ENCODE data around the gene ZNF148.

The ZNF148 gene

DNA sequence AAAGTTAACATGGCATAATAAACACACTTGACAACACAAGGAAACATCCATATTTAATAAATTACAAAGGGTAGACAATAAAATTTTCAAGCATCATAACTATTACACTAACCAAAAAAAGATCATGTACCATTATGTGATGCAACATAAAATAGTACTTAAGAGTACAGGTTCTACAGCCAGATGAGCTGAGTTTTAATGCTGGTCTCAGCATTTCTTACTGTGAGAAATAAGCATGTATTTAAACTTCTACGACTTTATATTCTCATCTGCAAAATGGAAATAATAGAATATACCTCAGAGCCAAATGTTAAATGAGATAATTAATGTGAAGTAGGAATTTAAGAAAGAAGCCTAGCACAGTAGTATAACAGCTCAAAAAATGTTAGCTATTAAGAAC, 128.9 kb downstream of the ZNF148 start:
- peaks cover 0 to 8% of the 10 kb centered on the region in 2 donors for H3K9me3 Mint-ChIP-seq
- H3K27me3 Mint-ChIP-seq: no peaks in the 10 kb centered on the region
- no peak for ATAC-seq
- no peaks in the 10 kb centered on the region for H3K4me1 Mint-ChIP-seq
- no peak overlapping the region for H3K4me3 Mint-ChIP-seq
- no peak for DNase-seq
- H3K27ac Mint-ChIP-seq: no peak overlapping the region

DNA sequence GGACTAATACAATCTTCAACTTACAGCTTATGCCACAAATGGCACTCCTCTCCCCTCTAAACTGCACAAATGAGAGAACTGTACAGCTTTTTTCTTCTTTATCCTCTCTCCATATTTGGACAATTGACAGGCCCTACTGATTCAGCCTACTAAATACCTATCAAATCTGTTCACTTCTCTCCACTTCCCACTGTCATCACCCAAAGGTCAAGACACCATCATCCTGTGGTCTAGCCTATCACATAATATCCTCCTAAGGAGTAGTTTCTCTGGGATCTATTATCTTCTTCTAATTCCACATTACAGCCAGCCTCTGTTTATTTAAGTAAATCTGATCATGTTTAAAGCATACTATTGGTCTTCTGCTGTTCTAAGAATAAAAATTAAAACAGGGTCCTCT, 129.6 kb downstream of the ZNF148 start:
- no peak for ATAC-seq
- no peaks in the 10 kb centered on the region for H3K4me1 Mint-ChIP-seq
- peak overlapping the region in 1 of 2 donors; percentile 70 for H3K27ac Mint-ChIP-seq
- H3K4me3 Mint-ChIP-seq: no peak overlapping the region
- peaks cover 0 to 8% of the 10 kb centered on the region in 2 donors for H3K9me3 Mint-ChIP-seq
- no peak for DNase-seq
- H3K27me3 Mint-ChIP-seq: no peaks in the 10 kb centered on the region

DNA sequence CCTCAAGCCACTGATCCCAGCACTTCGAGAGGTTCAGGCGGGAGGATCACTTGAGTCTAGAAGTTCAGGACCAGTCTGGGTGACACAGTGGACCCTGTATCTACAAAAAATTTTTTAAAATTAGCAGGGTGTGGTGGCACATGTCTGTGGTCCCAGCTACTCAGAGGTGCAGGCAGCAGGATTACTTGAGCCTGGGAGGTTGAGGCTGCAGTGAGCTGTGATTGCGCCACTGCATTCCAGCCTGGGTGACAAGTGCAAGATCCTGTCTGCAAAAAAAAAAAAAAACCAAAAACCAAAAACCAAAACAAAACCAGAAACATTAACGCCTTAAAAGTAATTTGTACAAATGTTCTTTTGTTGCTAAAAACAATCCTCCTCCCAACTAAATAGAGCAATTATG, 134.6 kb downstream of the ZNF148 start:
- DNase-seq (no peak), ATAC-seq (no peak)
- no peaks in the 10 kb centered on the region for H3K27me3 Mint-ChIP-seq
- no peak overlapping the region for H3K4me3 Mint-ChIP-seq
- no peaks in the 10 kb centered on the region for H3K4me1 Mint-ChIP-seq
- peaks cover 0 to 10% of the 10 kb centered on the region in 2 donors for H3K9me3 Mint-ChIP-seq
- no peak overlapping the region for H3K27ac Mint-ChIP-seq

DNA sequence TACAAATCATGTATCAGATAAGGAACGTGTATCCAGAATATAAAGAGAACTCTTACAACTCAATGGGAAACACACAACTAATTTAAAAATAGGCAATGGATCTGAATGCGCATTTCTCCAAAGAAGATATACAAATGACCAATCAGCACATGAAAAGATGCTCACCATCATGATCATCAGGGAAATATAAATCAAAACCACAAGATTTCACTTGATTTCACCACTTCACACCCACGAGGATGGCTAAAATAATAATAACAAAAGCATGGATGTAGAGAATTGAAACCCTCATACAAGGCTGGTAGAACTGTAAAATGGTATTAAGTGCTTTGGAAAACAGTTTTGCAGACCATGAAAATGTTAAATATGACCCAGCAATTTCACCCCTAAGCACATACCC, 135.9 kb downstream of the ZNF148 start:
- no peaks in the 10 kb centered on the region for H3K4me1 Mint-ChIP-seq
- ATAC-seq (no peak), DNase-seq (no peak)
- no peak overlapping the region for H3K27ac Mint-ChIP-seq
- no peak overlapping the region for H3K4me3 Mint-ChIP-seq
- H3K9me3 Mint-ChIP-seq: peaks cover 0 to 6% of the 10 kb centered on the region in 2 donors
- H3K27me3 Mint-ChIP-seq: no peaks in the 10 kb centered on the region

DNA sequence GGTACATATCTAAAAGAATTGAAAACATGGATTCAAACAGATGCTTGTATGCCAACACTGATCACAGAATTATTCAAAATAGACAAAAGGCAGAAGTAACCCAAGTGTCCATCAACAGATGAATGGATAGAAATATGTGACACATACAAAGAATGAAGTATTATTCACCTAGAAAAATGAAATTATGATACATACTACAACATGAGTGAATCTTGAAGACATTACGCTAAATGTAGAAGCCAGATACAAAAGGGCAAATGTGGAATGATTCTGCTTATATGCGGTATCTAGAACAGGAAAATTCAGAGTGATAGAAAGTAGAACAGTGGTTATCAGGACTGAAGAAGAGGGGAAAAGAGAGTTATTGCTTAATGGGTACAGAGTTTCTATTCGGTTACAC, 136.4 kb downstream of the ZNF148 start:
- ATAC-seq (no peak), DNase-seq (no peak)
- no peak overlapping the region for H3K4me3 Mint-ChIP-seq
- no peak overlapping the region for H3K27ac Mint-ChIP-seq
- H3K4me1 Mint-ChIP-seq: no peaks in the 10 kb centered on the region
- no peaks in the 10 kb centered on the region for H3K27me3 Mint-ChIP-seq
- peaks cover 0 to 6% of the 10 kb centered on the region in 2 donors for H3K9me3 Mint-ChIP-seq

DNA sequence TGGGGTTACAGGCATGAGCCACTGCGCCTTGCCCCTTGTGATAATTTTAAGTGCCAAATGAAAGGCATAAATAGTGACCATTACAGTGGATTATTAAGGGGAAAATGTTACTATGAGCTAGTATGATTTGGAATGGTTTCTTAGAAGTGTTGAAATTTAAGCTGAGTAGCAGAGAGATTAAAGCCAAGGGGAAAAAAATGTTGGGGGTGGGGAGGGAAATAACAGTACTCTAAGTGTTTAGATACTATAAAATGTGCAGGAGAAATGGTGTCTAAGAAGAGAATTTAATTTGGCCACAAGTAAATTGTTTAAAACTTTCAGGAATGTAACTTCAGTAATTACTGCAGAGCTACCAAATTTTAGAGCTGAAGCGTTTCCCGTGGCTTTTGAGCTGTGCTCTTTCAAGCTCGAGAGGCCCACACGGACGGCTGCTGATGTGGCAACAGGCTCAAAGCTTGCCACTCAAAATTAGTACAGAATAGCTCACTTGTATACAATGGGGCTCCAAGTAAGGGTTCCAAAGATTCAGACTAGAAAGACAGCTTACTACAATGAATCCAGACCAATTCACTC, 138.7 kb downstream of the ZNF148 start:
- no peak for DNase-seq
- no peak overlapping the region for H3K27ac Mint-ChIP-seq
- H3K4me3 Mint-ChIP-seq: no peak overlapping the region
- H3K9me3 Mint-ChIP-seq: peaks cover 0 to 6% of the 10 kb centered on the region in 2 donors
- no peak for ATAC-seq
- no peaks in the 10 kb centered on the region for H3K27me3 Mint-ChIP-seq
- H3K4me1 Mint-ChIP-seq: peaks cover 12% of the 10 kb centered on the region

DNA sequence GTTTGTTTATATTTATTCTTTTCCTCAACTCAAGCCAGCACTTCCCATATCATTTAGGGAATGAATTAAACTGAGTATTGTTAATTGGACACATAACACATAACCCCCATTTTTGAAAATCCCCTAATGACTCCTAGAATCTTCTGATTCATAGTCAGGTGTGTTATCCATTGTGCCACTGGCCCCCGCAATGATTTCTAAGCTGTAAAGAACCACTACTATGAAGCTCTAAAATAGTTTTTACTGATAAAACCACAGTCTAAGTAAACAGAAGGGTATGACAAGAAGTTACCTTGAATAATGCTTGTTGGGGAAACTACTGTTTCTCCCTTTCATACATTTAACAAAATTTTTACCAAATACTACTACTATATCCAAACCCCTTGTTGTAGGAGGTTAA, 140.3 kb downstream of the ZNF148 start:
- Mint-ChIP-seq H3K27ac (no peak overlapping the region), H3K9me3 (peaks cover 0 to 6% of the 10 kb centered on the region in 2 donors), H3K27me3 (no peaks in the 10 kb centered on the region), H3K4me3 (no peak overlapping the region), H3K4me1 (peaks cover 12% of the 10 kb centered on the region)
- ATAC-seq (no peak), DNase-seq (no peak)

DNA sequence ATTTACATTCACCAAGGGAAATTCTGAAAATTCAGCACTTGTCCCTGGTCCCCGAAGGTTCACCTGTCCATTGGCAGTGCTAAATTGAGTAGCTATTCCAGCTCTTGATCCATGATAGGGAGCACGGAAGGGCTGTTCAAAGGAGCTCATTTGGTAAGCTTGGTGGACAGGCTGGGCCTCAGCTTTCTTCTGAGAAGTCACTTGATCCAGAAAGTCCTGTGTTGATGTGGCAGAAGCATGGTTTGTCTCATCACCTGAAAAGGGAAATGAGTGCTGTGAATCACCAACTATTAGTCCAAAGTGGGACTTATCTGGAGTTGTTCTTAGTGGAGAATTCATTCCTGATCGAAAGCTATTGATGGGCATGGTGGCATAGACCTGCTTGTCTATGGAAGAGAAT, 142.7 kb downstream of the ZNF148 start:
- Mint-ChIP-seq H3K4me1 (peaks cover 12% of the 10 kb centered on the region), H3K9me3 (peaks cover 0 to 6% of the 10 kb centered on the region in 2 donors), H3K27ac (no peak overlapping the region), H3K4me3 (no peak overlapping the region), H3K27me3 (no peaks in the 10 kb centered on the region)
- DNase-seq: no peak
- ATAC-seq: no peak

DNA sequence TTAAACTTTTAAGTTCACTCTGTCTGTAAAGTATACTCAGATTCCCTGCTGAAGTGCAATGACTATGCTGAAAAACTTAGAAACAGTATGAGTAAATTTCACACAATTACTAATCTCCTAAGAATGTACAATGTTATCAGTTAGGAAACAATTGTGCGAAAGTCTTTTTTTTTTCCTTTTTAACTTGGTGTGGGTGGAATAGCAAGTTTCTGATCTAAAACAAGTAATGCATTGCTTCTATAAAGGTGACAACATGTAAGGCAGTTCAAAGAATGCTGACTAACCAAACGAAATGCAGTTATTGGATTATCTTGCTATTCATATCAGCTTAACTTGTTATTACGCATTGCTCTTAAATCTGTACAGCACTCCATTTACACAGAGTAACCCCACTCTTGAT, 143.2 kb downstream of the ZNF148 start:
- Mint-ChIP-seq H3K9me3 (peaks cover 0 to 3% of the 10 kb centered on the region in 2 donors), H3K27ac (no peak overlapping the region), H3K4me3 (no peak overlapping the region), H3K27me3 (no peaks in the 10 kb centered on the region), H3K4me1 (peaks cover 12% of the 10 kb centered on the region)
- DNase-seq (no peak), ATAC-seq (peak; percentile 60)

DNA sequence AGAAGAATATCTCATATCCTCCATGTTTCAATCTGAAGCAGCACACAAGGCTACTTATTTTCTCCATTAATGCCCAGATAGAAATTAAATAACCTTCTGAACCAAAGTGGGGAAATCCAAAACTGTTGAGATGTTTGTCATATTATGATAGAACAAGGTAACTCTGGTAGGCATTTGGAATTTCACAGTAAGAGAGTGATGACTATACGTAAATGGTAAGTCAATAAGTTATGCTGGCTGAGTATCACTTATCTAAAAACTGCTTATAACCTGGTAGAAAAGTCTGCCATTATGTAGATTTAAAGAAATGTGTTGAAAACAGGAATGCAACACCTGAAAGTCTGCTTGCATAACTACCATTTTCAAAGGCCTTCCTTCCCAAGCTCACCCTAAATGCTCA, 145.4 kb downstream of the ZNF148 start:
- no peak overlapping the region for H3K27ac Mint-ChIP-seq
- H3K4me3 Mint-ChIP-seq: no peak overlapping the region
- ATAC-seq (no peak), DNase-seq (no peak)
- no peaks in the 10 kb centered on the region for H3K27me3 Mint-ChIP-seq
- H3K4me1 Mint-ChIP-seq: peaks cover 12% of the 10 kb centered on the region
- no peaks in the 10 kb centered on the region for H3K9me3 Mint-ChIP-seq

DNA sequence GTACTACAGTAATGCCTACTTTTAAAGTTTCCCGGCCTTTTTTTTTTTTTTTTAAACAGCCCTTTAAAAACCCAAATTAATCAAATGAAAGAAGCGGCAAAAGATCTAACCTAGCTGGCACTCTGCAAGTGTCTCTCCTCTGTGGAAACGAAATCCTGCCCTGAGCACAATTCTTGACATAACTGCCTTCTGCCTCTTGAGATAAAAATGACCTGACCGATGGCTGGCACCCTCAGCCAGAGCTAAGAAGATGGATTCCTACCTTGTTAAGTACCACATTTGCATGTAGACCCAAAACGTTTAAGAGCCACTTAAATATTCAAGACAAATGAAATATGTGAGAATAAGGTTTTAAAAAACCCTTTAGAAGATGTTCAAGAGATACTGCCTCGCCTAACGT, 146.0 kb downstream of the ZNF148 start:
- ATAC-seq (no peak), DNase-seq (no peak)
- peaks cover 12% of the 10 kb centered on the region for H3K4me1 Mint-ChIP-seq
- H3K27me3 Mint-ChIP-seq: no peaks in the 10 kb centered on the region
- H3K27ac Mint-ChIP-seq: no peak overlapping the region
- H3K9me3 Mint-ChIP-seq: no peaks in the 10 kb centered on the region
- H3K4me3 Mint-ChIP-seq: no peak overlapping the region

DNA sequence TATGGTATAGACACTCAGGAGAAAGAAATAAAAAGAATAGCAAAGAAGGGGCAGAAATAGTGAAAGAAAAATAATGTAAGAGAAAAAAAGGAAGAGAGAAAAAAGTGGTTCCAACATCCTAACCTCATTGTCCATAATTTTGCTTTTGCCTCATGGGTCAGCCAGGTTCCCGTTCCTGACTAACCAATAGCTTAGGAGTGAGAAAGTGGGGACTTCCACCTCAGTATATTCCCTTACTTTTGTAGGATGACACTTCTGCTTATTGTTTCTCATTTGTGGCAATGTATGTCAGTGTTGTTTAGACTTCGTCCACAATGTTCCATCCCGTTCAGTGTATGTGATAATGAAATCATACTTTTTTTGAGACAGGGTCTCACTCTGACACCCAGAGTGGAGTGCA, 153.3 kb downstream of the ZNF148 start:
- ATAC-seq (no peak), DNase-seq (no peak)
- Mint-ChIP-seq H3K4me1 (peaks cover 13% of the 10 kb centered on the region), H3K9me3 (no peaks in the 10 kb centered on the region), H3K4me3 (no peak overlapping the region), H3K27ac (no peak overlapping the region), H3K27me3 (no peaks in the 10 kb centered on the region)

DNA sequence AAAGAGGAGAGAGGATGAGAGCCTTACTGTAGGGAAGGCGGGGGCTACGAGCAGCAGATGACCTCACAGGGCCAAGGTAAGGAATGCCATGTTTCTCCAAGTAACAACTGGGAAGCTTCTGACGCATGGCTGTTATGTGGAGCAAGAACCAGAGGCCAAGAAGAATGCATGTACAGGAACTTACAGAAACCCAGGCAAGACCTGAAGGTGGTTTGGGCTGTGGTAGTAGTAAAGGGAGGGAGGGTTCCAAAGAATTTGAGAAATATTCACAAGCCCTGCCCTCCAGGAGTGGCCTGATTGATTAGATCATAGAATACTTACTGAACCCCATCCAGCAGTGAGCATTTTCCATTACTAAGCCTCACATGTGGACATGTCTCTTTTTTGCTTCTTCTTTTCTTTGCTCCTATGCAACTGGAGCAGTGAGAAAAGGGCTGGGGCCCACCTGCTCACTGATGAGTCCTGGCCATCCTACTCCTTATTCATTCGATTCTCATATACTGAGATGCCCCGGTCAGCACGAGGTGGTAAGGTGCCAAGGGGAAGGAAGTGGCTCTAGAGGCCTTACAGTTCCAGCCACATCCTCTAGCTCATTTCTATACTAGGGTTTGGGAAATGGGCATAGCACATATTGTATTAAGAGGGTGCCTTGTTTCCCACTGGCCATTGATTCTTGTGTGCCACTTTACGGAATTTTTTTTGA, 154.2 kb downstream of the ZNF148 start:
- Mint-ChIP-seq H3K4me3 (no peak overlapping the region), H3K27ac (no peak overlapping the region), H3K4me1 (peaks cover 13% of the 10 kb centered on the region), H3K27me3 (no peaks in the 10 kb centered on the region), H3K9me3 (no peaks in the 10 kb centered on the region)
- no peak for DNase-seq
- peak; percentile 52 for ATAC-seq

DNA sequence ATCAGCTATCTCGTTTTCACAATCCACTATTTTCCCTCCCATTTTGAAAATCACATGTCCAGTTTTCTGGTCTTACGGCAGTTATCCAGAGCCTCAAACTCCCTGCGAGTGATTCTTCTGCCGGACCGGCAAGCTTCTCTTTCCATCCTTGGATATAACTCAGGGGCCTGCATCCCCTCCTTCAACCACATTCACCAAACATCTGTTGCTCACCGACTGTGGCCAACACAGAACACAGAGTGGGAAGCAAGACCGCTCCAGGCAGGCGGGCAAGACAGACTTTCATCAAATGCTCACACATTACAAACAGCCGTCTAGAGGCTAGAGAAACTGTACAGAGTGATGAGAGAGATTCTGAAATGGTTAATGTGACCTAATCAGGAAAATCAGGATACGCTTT, 154.9 kb downstream of the ZNF148 start:
- Mint-ChIP-seq H3K4me3 (no peak overlapping the region), H3K27ac (no peak overlapping the region), H3K4me1 (peaks cover 13% of the 10 kb centered on the region), H3K9me3 (no peaks in the 10 kb centered on the region), H3K27me3 (peaks cover 2% of the 10 kb centered on the region)
- no peak for DNase-seq
- ATAC-seq: no peak

DNA sequence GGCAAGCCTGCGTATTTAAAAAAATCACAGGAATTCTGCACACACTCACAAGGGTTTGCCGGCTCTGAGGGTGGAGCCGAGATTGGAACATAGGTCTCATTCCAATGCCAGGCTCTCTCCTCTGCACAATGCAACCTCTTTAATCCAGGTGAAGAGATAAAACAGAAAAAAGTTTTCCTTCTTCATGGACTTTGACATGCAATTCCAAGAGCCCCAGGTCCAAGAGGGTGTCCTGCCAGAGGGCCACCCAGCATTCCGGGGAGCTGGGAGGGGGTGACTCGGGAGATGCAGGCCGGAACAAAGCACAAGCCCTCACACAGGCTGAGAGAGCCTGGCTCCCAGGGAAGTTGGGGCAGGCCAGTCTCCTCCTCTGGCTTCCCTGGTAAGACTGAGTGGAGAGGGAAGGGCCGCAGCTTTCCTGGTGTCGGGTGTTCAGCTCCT, 155.8 kb downstream of the ZNF148 start:
- Mint-ChIP-seq H3K4me3 (no peak overlapping the region), H3K9me3 (no peaks in the 10 kb centered on the region), H3K27me3 (peaks cover 11% of the 10 kb centered on the region), H3K4me1 (peaks cover 21% of the 10 kb centered on the region), H3K27ac (no peak overlapping the region)
- ATAC-seq: peak; percentile 22
- DNase-seq: no peak

DNA sequence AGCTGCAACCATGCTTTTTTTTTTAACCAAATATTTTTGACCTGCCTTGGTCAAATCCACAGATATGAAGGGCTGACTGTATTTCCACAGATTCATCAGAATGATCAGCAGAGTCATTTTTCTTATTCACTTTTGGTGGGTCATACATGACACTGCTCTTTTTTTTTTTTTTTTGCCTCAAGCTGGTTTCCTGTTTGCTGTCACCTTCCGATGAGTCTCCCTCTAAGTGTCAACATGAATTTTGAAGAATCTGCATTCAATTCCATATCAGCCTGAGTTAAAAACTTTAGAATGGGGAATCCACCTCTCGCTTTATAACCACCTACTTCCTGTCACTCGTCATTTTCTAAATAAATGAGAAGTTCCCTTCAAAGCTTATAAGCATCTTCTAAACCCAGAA, 160.4 kb downstream of the ZNF148 start:
- DNase-seq (no peak), ATAC-seq (peak; percentile 59)
- H3K4me3 Mint-ChIP-seq: no peak overlapping the region
- H3K27ac Mint-ChIP-seq: no peak overlapping the region
- H3K27me3 Mint-ChIP-seq: peaks cover 53% of the 10 kb centered on the region
- H3K4me1 Mint-ChIP-seq: peaks cover 26% of the 10 kb centered on the region
- H3K9me3 Mint-ChIP-seq: no peaks in the 10 kb centered on the region
